A549 (cell line): ENCODE results near the gene RPH3AL. TPM values are rescaled to one million over a fixed set of nuclear protein-coding genes. Genes with fewer than 3 reads are reported as not detected.
"Not testable (repeated sequence)": the region's sequence is repeated elsewhere in the genome, so short reads cannot be mapped to it uniquely, and the experiment has no call there.

Experiments
- ATAC-seq, 2 experiments: fragments of 200-7000 bp in 1 of 2; fragments of >200 bp in 1 of 2; cut with Nextera tagmentation in 1 of 2; cut with Tn5 transposase in 1 of 2; 3 replicates each; pipeline versions ENCODE4 v1.8.0 to v1.9.1; 2018 to 2020; ENCODE audit warnings: mild to moderate bottlenecking in 1 of 2, moderate library complexity in 1 of 2
- CTCF ChIA-PET: fragments of 300-600 bp; sonication (Branson Sonifier 250); formaldehyde crosslinking; extraction: SDS; loops from one replicate; lab custom pipeline; 2021; ENCODE audit warnings: antibody characterized with exemption, inconsistent platforms; lab: Yijun Ruan, JAX
- POLR2A ChIA-PET: fragments of 350-600 bp; formaldehyde crosslinking; extraction: SDS; loops from one replicate; lab custom pipeline; 2021; ENCODE audit warnings: antibody characterized with exemption, inconsistent platforms; lab: Yijun Ruan, JAX
- DNase-seq, 2 experiments: peaks; one replicate each; pipeline versions ENCODE4 v3.0.0 to v3.0.0-alpha.2; 2011 to 2016; ENCODE audit warnings: low read depth in 1 of 2, low spot score in 1 of 2
- FAIRE-seq: peaks from 2 replicates; lab custom pipeline; 2011; peaks lifted over from hg19 to GRCh38; lab: Jason Lieb, UNC
- H3K27ac ChIP-seq, 2 experiments: fragments of >200 bp; sonication (Bioruptor Twin); formaldehyde crosslinking; 3 replicates each; pipeline ENCODE4 v1.5.1; 2016 to 2017
- H3K4me1 ChIP-seq: fragments of >200 bp; sonication (Bioruptor Twin); formaldehyde crosslinking; 3 replicates; pipeline ENCODE4 v1.6.1; 2016
- H3K4me2 ChIP-seq: fragments of >200 bp; sonication (Bioruptor Twin); formaldehyde crosslinking; 3 replicates; pipeline ENCODE4 v1.6.1; 2016
- H3K4me3 ChIP-seq: fragments of >200 bp; sonication (Bioruptor Twin); formaldehyde crosslinking; 3 replicates; pipeline ENCODE4 v1.5.1; 2016
- H3K9me3 ChIP-seq: fragments of >200 bp; sonication (Bioruptor Twin); formaldehyde crosslinking; 3 replicates; pipeline ENCODE4 v1.6.1; 2016
- CBX8 ChIP-seq: fragments of 200-600 bp; sonication (generic); IDR thresholded peaks from 2 replicates; pipeline ENCODE4 v1.6.1; 2016
- CEBPB ChIP-seq, 2 experiments: fragments of >200 bp in 1 of 2; sonication (Bioruptor Twin) in 1 of 2; formaldehyde crosslinking in 1 of 2; IDR thresholded peaks; 2 replicates each; pipeline ENCODE4 v1.6.1; 2012 to 2016
- EHMT2 ChIP-seq: fragments of 200-600 bp; sonication (generic); IDR thresholded peaks from 2 replicates; pipeline ENCODE4 v1.6.1; 2016; ENCODE audit warnings: antibody characterized with exemption, low read depth, mild to moderate bottlenecking, moderate library complexity
- FOSB ChIP-seq: fragments of 250-450 bp; sonication (Bioruptor Pico); IDR thresholded peaks from 2 replicates; pipeline ENCODE4 v1.5.0; 2020; ENCODE audit warnings: mild to moderate bottlenecking, moderate library complexity
- HOXA7 ChIP-seq: fragments of 250-450 bp; sonication (Bioruptor Pico); IDR thresholded peaks from 2 replicates; pipeline ENCODE4 v1.5.0; 2020; ENCODE audit warnings: mild to moderate bottlenecking, moderate library complexity
- HOXB5 ChIP-seq: fragments of 250-450 bp; sonication (Bioruptor Pico); IDR thresholded peaks from 2 replicates; pipeline ENCODE4 v1.5.0; 2020; ENCODE audit warnings: mild to moderate bottlenecking, moderate library complexity
- JUN ChIP-seq, 2 experiments: fragments of >200 bp; sonication (Bioruptor Twin); formaldehyde crosslinking; IDR thresholded peaks; 2 replicates in 1 of 2; 3 replicates in 1 of 2; pipeline ENCODE4 v1.6.1; 2016 to 2017
- MAFK ChIP-seq: fragments of 450-650 bp; IDR thresholded peaks from 2 replicates; pipeline ENCODE4 v1.6.1; 2014; ENCODE audit not compliant: partially characterized antibody
- RARB ChIP-seq: fragments of 250-450 bp; sonication (Bioruptor Pico); IDR thresholded peaks from 2 replicates; pipeline ENCODE4 v1.8.0; 2021; ENCODE audit warnings: mild to moderate bottlenecking, moderate library complexity
- RCOR1 ChIP-seq: fragments of 150-350 bp; IDR thresholded peaks from 2 replicates; pipeline ENCODE4 v1.6.1; 2014; ENCODE audit warnings: antibody characterized with exemption, low read length, low read depth
- REST ChIP-seq: fragments of 200-600 bp; sonication (generic); IDR thresholded peaks from 2 replicates; pipeline ENCODE4 v1.6.1; 2016; ENCODE audit warnings: antibody characterized with exemption, mild to moderate bottlenecking, moderate library complexity
- RFX5 ChIP-seq: fragments of 450-650 bp; IDR thresholded peaks from 2 replicates; pipeline ENCODE4 v1.7.1; 2014; ENCODE audit warnings: antibody characterized with exemption, mild to moderate bottlenecking, moderate library complexity
- SMC3 ChIP-seq: fragments of >200 bp; sonication (Bioruptor Twin); formaldehyde crosslinking; IDR thresholded peaks from 3 replicates; pipeline ENCODE4 v1.6.1; 2018; ENCODE audit warnings: inconsistent platforms
- SREBF2 ChIP-seq: fragments of 450-650 bp; IDR thresholded peaks from 2 replicates; pipeline ENCODE4 v1.6.1; 2014; ENCODE audit warnings: mild to moderate bottlenecking, moderate library complexity
- ZFP36 ChIP-seq: fragments of 450-650 bp; IDR thresholded peaks from 2 replicates; pipeline ENCODE4 v1.6.1; 2014; ENCODE audit warnings: borderline replicate concordance; ENCODE audit not compliant: partially characterized antibody
- WGBS: methylation state at CpG from one replicate; pipeline ENCODE4 v1.1.6; 2017; ENCODE audit errors: missing lambda C conversion rate; 5-methylcytosine and 5-hydroxymethylcytosine counted together
- polyA plus RNA-seq, 4 experiments: library from polyadenylated mRNA; depleted of rRNA in 3 of 4; stranded (reverse); fragments of >200 nt; fragmentation: RNase III in 1 of 4; extraction: RNeasy Plus Mini Kit Qiagen cat#74134 plus additional on column Dnase treatment in 1 of 4; gene quantifications; 2 replicates in 3 of 4; 3 replicates in 1 of 4; pipeline ENCODE4 v1.2.3, GENCODE V29; 2011 to 2017
- TF ChIP-seq, protein P1 (sequence below): IDR thresholded peaks from 2 replicates; pipeline ENCODE4 v1.6.1; 2012; ENCODE audit warnings: low read depth, borderline replicate concordance
- TF ChIP-seq, protein P2 (sequence below): fragments of 450-650 bp; IDR thresholded peaks from 2 replicates; pipeline ENCODE4 v1.6.1; 2014; ENCODE audit warnings: antibody characterized with exemption

The RPH3AL gene
- polyA plus RNA-seq, 2 of the 4 experiments (the other 2 are of a cell fraction): 23.3 to 31.1 TPM

GRCh38 chr17:245020-245419 is 107.6 kb downstream of the RPH3AL start:
- ChIA-PET POLR2A (no interaction called here), CTCF (no interaction called here)
- DNase-seq: no peak
- 94% methylated on average over 7 of the region's 7 CpGs for WGBS
- Histone ChIP-seq H3K4me1 (no peaks in the 10 kb centered on the region), H3K4me3 (no peak overlapping the region), H3K4me2 (no peak overlapping the region), H3K9me3 (no peaks in the 10 kb centered on the region), H3K27ac (no peak overlapping the region)
- FAIRE-seq: no peak
- TF ChIP-seq FOSB (CRISPR knock-in tag): no peak
- TF ChIP-seq MAFK: no peak
- TF ChIP-seq SREBF2: no peak
- TF ChIP-seq HOXB5 (CRISPR knock-in tag): no peak
- TF ChIP-seq REST: no peak
- no peak for TF ChIP-seq RFX5
- no peak for TF ChIP-seq RARB
- TF ChIP-seq, protein P1, sequence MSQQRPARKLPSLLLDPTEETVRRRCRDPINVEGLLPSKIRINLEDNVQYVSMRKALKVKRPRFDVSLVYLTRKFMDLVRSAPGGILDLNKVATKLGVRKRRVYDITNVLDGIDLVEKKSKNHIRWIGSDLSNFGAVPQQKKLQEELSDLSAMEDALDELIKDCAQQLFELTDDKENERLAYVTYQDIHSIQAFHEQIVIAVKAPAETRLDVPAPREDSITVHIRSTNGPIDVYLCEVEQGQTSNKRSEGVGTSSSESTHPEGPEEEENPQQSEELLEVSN: no peak
- TF ChIP-seq CEBPB (IDR thresholded peaks at IDR 0.05): no peak
- no peak for TF ChIP-seq HOXA7
- no peak for TF ChIP-seq SMC3
- no peak for TF ChIP-seq EHMT2
- TF ChIP-seq CBX8: no peak
- TF ChIP-seq RCOR1: no peak
- no peak for ATAC-seq

DNA sequence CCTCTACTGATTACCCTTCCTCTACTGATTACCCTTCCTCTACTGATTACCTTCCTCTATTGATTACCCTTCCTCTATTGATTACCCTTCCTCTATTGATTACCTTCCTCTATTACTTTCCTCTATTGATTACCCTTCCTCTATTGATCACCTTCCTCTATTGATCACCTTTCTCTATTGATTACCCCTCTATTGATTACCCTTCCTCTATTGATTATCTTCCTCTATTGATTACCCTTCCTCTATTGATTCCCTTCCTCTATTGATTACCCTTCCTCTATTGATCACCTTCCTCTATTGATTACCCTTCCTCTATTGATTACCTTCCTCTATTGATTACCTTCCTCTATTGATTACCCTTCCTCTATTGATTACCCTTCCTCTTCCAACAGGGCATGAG is 108.7 kb downstream of the RPH3AL start:
- DNase-seq: not testable (repeated sequence)

DNA sequence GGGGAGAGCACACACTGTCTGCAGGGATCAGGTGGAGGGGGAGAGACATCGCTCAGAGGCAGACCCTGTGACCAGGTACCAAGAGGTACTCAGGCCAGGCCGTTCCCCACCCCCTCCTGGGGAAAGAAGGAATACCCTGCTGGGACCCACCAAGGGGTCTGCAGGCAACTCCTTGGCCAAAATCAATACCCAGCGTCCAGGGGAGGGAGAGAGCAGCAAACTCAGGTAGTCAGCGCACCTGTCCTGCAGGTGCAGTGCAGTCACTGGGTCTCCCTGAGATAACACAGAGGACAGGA is 113.7 kb downstream of the RPH3AL start:
- ATAC-seq (no peak), DNase-seq (no peak), FAIRE-seq (no peak)
- TF ChIP-seq, protein P1: no peak
- TF ChIP-seq, protein P2, sequence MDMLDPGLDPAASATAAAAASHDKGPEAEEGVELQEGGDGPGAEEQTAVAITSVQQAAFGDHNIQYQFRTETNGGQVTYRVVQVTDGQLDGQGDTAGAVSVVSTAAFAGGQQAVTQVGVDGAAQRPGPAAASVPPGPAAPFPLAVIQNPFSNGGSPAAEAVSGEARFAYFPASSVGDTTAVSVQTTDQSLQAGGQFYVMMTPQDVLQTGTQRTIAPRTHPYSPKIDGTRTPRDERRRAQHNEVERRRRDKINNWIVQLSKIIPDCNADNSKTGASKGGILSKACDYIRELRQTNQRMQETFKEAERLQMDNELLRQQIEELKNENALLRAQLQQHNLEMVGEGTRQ: no peak
- TF ChIP-seq ZFP36 (no peak), JUN (IDR thresholded peaks at IDR 0.05) (no peak), SREBF2 (no peak)
- no peaks in the 10 kb centered on the region for H3K9me3 ChIP-seq
- no peak overlapping the region for H3K4me2 ChIP-seq
- POLR2A ChIA-PET: no interaction called here
- WGBS: 76% methylated on average over 4 of the region's 4 CpGs
- no peak overlapping the region for H3K4me3 ChIP-seq
- CTCF ChIA-PET: interaction anchor here (1.1 to 1.6 kb wide), 4 partner anchors 10 to 64 kb away, joined by 3 to 4 read pairs (median 3); no protein-coding TSS in a partner anchor
- H3K27ac ChIP-seq: no peak overlapping the region
- H3K4me1 ChIP-seq: no peaks in the 10 kb centered on the region

More for the DNA sequence above, 108.7 kb downstream of the RPH3AL start:
- H3K4me1 ChIP-seq, H3K27ac ChIP-seq, CTCF ChIA-PET, H3K4me2 ChIP-seq, ATAC-seq, H3K4me3 ChIP-seq, FAIRE-seq, H3K9me3 ChIP-seq, POLR2A ChIA-PET: not testable (repeated sequence)
